ENCODE measurements around the gene TGFA.

Gene TGFA

DNA sequence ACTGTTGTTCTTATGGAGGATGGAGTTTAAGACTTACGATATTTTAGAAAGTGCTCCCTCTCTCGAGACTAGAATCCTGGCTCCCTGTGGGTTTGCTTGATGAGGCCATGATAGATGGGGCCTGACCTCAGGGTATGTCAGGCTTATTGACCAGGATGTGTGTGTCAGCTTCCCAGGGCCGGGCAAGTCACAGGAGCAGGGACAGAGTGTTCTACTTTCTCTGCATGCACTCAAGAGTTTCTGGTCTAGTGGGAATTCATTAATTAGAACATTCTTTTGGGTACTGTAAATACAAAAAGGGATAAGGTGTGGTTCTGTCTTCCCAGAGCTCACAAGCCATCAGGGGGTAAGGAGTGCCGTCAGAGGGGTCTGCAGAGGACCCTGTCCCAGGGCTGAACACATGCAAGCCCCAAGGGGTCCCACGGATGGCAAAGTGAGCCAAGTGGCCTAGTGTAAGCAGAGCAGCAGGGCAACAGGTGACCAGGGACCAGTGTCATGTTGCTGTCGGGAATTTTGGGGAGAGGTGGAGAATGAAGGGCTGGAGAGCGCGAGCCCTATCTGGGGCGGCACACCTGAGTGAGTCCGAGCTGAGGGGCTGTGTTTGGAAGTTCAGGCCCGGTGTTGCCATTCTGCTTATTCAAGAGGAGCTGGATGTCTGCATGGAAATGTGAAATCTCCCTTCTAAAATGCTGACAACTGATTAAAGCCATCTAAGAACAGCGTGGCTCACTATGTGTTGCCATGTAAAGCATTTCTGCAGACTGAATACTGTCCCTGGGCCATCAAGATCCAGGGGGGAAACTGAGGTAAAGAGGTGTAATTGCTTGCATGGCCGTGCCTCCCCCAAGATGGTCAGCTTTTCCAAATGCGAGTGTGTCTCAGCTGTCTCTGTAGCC is 91.4 kb downstream of the TGFA start:
- DNase-seq, result no peak

DNA sequence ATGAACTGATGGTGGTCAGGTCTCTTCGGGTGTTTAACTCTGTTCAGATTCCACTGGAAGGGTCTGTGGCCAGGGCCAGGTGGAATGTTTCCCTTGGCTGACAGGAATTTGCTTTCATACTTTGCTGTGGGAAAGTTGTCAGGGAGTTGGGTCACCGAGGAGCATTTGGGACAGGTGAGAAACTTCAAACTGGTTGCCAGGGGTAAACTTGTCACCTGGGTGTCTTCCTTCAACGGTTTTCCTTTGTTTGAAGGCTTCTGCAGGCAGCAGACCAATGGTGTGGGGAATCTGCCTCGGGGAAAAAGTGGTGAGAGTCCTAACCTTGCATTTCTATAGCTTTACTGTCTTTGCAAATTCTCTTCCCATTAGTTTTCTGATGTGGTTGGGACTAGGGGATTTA is 92.2 kb downstream of the TGFA start:
- peak; percentile 71 for DNase-seq

DNA sequence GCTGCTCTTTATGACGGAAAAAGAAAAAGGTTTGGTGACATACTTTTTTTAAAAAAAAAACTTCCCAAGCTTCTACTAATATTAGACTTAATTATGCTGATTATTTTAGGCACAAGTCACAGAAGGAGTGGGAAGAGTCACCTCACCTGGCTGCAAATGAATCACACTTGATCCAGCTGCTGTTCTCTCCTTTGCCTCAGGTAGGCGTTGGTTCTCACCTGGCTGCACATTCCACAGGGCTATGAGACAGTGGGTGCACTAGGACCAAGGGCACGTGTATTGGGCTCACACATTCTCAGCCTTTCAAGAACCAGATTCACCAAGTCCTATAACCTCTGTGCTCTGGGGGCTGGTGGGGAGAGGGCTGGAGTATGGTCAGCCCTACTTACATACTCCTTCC is 93.3 kb downstream of the TGFA start:
- no peak for DNase-seq

DNA sequence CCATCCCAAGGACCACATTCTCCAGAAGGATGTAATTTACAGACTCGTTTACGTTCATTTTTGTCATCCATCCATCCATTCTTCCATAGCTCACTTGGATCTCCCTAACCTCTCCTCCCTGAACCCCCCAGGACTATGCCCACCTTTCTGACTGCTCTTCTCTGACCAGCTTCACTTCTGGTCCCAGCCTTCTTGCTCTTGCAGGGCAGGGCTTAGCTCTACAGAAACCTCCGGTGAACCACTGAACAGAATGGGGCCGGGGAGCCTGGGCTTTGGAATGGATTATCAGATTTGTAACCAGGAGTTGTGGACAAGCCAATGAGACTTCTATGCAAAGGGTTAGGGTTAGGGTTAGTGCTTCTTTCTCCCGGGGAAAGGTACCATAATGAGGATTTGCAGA is 95.0 kb downstream of the TGFA start:
- DNase-seq, result no peak

DNA sequence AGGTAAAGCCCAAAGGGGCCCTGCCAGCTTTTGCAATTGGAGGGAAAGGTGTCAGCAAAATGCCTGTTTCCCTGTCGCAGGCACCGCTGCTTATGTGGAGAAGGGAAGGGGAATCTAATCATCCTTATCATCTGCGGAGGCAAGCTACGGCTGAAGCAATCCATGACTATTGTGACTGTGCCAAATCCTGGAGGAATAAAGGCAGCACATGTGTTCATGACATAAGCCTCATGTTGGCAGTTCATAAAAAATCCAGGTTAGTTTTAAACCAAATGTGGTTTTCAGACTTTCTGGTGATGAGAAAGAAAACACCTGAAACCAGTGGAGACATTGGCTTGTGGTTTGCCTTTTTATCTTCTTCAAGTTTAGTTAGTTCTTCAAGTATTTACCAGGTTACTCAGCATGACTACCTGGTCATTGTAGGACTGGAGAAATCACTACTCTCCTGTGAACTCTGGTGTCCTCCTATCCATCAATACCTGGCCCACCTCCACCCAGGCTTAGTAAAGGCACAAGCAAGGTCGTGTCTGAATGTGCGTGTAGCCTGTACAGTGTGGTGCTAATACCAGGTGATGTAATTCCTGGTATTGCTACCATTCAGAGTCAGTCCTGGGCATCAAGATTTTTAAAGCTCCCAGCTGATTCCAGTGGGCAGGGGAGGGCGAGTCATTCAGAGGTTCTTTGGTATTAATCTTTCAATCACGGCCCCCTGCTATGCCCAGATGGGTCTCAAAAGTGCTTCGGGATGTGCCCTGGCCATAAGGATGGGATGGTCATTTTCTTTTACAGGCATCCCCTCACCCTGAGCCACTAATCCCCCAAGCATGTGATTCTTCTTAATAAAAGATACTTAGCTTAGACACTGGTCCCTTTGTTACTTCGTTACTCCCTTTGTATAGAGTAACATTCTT is 96.8 kb downstream of the TGFA start:
- DNase-seq, result no peak

DNA sequence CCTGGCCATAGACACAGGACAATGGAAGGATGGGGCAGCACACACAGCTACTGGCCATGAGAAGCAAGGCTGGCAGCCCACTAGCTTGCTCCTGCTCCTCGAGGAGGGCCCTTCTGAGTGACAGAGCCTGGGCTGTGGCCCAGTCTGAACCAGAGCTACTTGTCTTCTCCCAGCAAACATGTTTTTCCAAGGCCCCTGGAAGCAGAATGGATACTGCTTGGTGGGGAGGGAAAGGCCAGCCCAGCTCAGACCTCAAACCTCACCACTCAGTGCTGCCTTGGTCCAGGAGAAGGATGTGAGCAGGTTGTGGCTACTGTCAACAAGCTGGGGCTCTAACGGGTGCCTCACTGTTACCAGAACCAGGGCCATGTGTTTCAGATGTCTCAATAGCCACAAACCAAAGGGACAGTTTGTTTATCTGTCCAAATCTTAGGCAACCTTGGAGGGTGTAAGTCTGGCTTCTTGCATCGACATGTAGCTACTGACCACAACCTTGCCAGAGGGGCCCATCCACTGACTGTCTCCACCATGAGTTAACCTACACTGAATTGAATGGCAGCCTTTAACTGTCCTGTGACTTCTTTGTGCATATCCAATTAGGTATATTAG is 98.6 kb downstream of the TGFA start:
- DNase-seq, result no peak

DNA sequence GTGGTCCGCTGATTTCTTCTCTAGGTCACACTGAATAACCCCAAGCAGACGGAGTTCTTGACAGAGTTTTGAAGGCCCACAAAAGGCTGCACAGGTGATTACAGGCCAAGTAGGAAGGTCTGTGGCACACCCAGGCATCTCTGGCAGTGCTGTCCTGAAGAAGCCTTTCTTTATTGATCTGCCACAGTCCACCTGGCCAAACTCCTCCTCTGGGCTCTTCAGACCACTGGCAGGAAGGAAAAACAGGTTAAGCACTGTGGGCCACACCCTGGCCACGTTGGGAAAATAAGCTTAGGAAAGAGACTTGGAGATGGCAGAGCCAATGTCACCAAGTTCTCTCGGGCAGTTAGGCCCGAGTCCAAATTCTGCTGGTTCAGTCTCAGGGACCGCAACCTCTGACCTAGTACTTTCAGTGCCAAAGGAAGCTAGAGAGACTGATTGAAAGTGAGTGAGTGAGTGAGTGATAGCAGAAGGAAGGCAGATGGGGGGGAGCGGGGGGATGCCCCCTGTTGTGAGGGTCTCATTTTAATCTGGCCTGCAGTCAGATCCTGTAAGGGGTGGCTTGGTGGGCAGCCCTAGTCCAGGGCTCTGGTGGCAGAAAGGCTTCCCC is 102.9 kb downstream of the TGFA start:
- DNase-seq, result no peak

DNA sequence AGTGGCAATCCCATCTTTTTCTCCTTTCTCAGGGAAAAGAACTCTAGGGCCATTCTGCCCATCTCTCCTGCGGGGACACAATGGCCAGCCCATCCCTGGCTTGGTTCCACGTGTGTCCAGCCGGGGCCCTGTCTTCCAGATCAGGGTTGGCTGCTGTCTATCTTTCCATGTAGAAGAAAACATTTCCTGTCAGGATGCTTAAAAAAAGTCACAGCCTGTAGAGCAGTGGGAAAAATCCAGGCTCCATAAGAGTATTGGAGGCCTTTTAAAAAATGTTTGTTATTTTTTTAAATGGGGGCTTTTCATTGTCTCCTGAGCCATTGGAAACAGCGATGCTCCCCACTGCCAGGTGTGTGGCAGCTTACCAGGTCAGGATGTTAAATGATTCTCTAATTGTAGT is 105.6 kb downstream of the TGFA start:
- peak; percentile 37 for DNase-seq

DNA sequence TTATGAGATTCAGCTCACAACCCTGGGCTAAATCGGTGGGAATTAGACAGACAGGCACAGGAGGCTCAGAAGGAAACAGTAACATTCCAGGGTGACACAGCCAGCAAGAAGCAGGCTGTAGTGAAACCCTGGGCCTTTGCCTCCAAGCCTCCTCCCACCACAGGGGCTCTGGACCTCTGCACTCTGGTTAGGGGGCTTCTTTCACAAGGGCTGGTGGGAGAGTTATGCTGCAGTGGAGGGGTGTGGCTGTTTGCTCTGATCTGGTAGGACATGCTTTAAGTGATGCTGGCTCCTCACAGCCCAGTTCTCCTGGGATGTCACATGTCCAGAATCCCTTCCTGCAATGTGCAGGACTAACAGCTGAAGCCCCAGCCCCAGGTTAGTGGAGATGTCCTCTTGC is 109.9 kb downstream of the TGFA start:
- DNase-seq, result peak; percentile 40

DNA sequence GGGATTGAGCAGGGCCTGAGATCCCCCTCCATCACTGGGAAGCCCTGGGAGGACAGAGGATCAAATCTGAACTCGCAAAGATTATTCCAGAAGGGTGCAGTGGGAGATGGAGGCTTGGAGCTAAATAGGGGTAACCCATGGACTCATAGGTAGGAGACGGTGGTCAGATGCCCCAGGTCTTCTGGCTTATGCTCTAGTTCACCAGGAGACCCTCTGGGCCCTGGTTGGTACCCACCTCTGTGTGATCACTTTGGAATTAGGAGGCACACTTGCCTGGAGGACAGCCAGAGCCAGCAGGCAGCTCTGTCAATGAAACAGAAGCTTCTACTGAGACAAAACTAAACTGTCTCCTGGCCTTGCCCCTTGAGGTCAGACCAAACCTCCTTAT is 110.6 kb downstream of the TGFA start:
- DNase-seq, result peak; percentile 28

DNA sequence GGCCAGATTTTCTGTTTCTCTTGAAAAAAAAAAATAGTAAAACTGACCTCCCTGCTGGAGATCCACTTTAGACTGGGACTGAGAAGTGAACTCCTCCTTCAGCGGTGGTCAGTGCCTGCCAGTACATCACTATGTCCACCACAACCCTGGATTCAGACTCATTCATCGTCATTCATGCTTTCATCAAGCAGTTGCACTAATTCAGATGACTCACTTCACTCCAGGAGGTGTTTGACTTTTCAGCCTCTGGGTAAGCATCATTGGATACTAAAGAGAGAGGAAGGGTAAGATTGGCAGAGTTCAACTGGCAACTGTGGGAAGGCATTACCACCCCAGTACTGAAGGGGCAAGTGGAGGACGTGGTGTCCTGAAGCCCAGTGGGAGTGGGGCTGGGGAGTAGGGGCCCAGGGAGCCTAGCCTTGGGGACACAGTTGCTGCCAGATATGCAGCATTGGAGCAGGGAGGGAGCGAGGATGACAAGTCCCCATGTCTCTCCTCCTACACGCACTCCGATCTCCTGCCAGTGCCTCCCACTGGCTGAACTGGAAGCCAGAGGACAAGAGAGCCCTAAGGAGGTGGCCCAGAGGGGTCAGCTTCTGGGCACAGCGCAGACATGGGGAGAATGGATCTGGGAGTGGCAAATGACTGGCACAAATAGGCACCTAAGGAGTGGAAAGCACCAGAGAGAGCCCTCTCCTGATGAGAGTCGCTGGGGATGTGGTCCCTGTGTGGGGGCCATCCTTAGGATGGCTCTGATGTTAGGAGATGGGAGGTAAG is 111.1 kb downstream of the TGFA start:
- DNase-seq, result no peak

DNA sequence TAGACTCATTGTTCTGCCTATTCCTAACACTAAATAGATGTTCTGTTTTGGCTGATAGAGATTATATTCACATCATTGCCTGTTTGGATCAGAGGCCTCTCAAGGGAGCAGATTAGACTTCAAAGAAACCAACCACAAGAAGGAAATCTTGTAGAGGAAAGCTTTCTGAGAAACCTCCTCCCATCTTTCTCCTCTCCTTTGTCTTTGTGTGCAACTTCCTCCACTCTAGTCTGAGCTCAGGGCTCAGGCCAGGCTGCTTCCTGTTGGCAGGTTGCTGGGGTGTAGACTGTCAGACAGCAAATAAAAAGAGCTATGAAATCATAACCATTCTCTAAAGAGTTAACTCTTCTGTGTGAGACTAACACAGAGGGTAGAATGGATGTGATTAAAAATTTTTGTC is 113.0 kb downstream of the TGFA start:
- DNase-seq, result peak; percentile 27

DNA sequence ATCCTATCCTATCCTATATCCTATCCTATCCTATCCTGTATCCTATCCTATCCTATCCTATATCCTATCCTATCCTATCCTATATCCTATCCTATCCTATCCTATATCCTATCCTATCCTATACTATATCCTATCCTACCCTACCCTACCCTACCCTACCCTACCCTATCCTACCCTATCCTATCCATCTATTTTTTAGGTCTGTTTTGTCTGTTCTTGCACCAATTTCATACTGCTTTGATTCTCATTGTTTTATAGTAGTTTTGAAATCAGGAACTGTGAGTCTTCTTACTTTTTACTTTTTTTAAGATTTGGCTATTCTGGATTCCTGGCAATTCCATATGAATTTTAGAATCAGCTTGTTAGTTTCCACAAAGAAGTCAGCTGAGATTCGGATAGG is 118.5 kb downstream of the TGFA start:
- DNase-seq, result no peak

DNA sequence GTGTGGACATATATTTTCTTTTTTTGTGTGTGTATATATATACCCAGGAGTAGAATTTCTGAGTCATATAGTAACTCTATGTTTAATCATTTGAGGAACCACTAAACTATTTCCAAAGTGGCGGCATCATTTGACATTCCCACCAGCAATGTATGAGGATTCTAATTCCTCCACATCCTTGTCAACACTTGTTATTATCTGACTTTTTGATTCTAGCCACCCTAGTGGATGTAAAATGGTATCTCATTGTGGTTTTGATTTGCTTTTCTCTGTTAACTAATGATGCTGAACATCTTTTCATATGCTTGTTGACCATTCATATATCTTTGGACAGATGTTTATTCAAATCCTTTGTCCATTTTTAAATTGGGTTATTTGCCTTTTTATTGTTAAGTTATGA is 120.3 kb downstream of the TGFA start:
- DNase-seq, result no peak

DNA sequence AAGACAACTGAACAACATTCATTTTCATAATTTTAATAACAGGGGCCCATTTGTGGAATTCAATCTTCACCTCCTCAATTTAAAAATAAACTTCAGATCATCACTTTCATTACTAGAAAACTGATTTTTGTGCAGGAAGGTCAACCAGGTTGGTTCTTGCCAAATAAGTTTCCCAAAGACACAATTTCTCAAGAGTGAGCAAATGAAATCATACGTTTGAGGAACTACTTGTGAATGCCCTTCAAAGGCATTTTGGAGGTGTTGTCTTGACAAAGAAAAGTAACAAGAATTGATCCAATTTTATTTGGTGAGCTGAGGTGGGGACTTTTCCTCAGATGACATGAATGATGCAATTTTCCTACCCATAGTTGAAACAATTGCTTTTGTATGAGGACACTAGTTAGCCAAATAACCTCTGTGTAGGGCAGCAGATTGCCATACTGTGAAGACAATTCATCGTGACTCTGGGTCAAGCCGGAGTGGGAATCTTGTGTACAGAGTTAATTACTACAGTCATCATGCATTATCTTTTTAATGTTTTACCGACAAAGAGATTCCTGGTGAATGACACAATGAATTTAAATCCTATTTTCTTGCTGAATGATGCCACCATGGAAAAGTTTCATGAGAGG is 121.8 kb downstream of the TGFA start:
- DNase-seq, result no peak

DNA sequence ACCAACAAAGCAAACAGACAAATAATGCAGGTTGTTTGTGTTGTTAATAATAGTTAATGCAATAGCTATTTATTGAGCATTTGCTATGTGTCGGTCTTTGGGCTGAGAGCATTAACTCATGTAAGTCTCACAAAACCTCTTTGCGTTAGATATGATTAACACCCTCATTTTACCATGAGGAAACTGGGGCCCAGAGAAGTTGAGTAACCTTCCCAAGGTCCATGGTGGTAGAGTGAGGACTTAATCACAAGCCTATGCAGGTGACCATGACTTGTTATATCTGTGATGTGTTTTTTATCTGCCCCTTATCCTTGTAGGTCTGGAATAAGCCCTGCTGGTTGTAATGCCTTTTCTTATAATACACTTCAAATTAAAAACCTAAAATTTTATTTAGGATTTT is 127.3 kb downstream of the TGFA start:
- DNase-seq, result no peak

DNA sequence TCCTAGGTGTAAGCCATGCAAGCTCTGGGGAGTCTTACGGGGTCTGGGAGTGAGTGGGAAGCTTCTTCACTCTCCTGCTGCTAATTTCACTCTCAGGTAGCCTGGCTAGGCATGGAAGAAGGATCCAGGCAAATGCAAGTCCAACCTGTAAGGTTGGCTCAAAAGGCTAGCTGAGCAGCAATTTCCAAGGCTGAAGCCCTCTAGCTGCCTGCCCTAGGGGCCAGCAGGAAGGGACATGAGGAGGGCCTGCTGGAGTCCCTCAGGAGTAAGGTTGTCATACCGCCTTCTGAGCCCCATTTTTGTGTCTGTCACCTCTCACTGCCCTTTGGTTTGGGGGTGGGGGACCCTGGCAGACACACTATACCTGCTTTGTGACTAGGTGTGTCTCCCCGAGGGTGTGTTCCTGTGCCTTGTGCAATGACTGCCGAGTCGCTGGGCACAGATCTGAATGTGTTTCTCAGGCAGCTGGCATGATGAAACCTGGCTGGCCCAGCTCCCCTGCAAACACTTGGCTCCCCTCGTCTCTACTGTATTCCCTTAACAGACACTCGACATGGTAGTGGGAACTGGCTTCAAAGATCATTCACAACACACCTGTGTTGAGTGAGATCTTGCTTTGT is 127.8 kb downstream of the TGFA start:
- DNase-seq, result no peak

DNA sequence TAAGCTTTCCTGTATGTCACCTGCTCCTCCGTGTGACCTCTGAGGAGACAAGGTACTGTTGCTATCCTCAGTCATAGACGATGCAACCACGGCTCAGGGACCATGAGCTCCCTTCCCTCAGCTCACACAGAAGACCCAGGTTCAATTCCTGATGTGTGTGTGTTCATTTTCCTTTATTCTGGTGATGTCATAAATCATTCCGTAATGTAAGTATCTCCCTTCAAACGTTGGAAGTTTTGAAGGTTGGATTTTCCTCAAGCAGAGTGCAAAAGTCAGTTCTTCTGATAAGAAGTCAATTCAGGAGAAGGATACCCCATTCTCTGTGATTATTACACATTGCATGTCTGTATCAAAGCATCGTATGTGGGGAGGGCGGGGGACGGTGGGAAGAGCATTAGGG is 132.9 kb downstream of the TGFA start:
- DNase-seq, result no peak

DNA sequence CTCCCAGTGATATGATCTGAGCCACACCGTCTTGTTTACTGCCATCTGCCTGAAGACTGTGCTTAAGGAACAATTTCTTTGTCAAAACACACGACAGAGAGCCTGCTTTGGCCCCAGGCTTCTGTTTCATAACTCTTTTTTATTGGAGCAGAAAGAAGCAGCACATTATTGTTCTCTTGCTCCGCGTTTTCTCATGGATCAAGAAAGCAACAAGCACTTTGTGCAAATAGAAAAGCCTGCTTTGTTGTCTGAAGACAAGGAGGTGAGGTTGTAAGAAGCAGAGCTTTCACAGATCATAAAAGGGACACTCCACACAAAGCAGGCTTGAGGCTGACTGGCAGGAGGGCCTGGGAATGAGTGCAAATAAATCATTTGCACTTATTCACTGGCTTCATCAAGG is 133.5 kb downstream of the TGFA start:
- DNase-seq, result no peak

DNA sequence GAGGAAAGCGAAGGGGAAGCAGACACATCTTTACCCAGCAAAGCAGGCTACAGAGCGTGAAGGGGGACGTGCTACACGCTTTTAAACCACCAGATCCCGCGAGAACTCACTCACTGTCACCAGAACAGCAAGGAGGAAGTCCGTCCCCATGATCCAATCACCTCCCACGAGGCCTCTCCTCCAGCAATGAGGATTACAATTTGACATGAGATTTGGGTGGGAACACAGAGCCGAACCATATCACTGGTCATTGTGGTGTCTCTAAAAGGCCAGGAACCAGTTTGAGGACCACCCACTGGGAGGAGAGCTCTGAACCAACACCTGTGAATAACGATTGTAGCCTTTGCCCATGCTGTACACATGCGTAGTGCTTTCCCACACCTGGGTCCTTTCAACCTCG is 135.1 kb downstream of the TGFA start:
- DNase-seq, result no peak

DNA sequence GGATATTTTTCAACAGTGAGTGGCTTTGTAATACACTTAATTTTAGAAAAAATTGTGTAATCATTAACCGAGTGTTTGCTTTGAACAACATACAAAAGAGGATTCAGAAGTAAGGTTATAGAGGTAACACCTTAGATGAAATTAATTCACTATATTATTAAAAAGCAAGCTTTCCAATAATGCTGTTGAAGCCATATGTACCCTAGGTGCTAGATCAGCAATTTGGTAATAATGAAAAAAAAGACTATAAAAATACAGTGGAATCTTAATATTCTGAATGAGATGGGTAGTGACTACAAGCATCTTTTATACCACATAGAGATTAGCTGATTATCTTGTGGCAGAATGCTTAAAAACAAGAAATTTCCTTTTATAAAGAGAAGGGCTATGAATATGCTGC is 136.6 kb downstream of the TGFA start:
- no peak for DNase-seq

Data from islet precursor cell (in vitro differentiated cells).